WTC11 (cell line): ENCODE data around the gene PLEKHO2.

Source experiments
- SP1 ChIP-seq: sonication (generic); formaldehyde crosslinking; conservative IDR thresholded peaks from 2 replicates; pipeline ENCODE4 v1.8.1; 2022; ENCODE audit warnings: missing genetic modification reagents
- TEAD4 ChIP-seq: sonication (generic); formaldehyde crosslinking; IDR thresholded peaks from 2 replicates; pipeline ENCODE4 v1.8.0; 2022; ENCODE audit warnings: mild to moderate bottlenecking, missing genetic modification reagents
- ZNF317 ChIP-seq: sonication (generic); formaldehyde crosslinking; IDR thresholded peaks from 2 replicates; pipeline ENCODE4 v1.8.1; 2023; ENCODE audit warnings: low read depth, mild to moderate bottlenecking, moderate library complexity, missing genetic modification reagents, borderline replicate concordance
- ZSCAN18 ChIP-seq: fragments of 250-450 bp; sonication (Bioruptor Pico); IDR thresholded peaks from 2 replicates; pipeline ENCODE4 v2.1.2; 2022; ENCODE audit warnings: mild to moderate bottlenecking, moderate library complexity
- TF ChIP-seq, protein P1 (sequence below): sonication (generic); formaldehyde crosslinking; IDR thresholded peaks from 2 replicates; pipeline ENCODE4 v1.8.1; 2022; ENCODE audit warnings: missing genetic modification reagents, borderline replicate concordance
- TF ChIP-seq, protein P2 (sequence below): fragments of 200-600 bp; IDR thresholded peaks from 2 replicates; pipeline ENCODE4 v1.8.0; 2022; ENCODE audit warnings: antibody characterized with exemption

DNA sequence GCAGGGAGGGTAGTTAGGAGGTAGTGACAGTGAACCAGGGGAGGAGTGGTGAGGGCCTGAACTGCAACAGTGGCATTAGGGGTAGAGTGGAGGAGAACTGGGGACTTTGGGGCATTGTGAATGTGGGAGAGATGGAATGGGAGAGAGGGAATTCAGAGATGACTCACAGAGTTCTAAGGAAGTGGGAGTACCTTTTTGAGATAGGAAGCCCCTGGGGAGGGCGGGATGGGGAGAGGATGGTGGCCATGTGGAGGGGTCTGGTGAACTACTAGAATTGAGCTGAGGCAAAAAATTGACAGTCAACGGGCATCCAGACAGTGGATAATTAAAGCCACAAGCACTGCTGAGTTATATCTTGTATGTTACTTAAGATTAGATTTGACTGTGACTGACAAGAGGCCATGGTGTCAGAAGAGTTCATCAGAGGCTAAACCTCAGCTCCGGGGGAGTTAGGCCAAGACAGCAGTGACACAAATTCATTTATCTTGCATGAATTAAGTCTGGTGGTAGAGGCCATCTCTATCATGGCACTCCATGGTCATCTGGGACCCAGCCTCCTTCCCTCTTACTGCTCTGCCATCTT lies 34.0 kb downstream of the PLEKHO2 start:
- TF ChIP-seq, protein P1, sequence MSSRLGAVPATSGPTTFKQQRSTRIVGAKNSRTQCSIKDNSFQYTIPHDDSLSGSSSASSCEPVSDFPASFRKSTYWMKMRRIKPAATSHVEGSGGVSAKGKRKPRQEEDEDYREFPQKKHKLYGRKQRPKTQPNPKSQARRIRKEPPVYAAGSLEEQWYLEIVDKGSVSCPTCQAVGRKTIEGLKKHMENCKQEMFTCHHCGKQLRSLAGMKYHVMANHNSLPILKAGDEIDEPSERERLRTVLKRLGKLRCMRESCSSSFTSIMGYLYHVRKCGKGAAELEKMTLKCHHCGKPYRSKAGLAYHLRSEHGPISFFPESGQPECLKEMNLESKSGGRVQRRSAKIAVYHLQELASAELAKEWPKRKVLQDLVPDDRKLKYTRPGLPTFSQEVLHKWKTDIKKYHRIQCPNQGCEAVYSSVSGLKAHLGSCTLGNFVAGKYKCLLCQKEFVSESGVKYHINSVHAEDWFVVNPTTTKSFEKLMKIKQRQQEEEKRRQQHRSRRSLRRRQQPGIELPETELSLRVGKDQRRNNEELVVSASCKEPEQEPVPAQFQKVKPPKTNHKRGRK (CRISPR knock-in tag), result no peak
- no peak for TF ChIP-seq SP1 (CRISPR knock-in tag)
- TF ChIP-seq, protein P2, sequence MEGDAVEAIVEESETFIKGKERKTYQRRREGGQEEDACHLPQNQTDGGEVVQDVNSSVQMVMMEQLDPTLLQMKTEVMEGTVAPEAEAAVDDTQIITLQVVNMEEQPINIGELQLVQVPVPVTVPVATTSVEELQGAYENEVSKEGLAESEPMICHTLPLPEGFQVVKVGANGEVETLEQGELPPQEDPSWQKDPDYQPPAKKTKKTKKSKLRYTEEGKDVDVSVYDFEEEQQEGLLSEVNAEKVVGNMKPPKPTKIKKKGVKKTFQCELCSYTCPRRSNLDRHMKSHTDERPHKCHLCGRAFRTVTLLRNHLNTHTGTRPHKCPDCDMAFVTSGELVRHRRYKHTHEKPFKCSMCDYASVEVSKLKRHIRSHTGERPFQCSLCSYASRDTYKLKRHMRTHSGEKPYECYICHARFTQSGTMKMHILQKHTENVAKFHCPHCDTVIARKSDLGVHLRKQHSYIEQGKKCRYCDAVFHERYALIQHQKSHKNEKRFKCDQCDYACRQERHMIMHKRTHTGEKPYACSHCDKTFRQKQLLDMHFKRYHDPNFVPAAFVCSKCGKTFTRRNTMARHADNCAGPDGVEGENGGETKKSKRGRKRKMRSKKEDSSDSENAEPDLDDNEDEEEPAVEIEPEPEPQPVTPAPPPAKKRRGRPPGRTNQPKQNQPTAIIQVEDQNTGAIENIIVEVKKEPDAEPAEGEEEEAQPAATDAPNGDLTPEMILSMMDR, result no peak
- no peak for TF ChIP-seq ZNF317 (CRISPR knock-in tag)
- no peak for TF ChIP-seq TEAD4 (CRISPR knock-in tag)
- TF ChIP-seq ZSCAN18 (CRISPR knock-in tag), result no peak
